Mesenchymal stem cell (in vitro differentiated cells and primary cell): ENCODE results near the gene TSR1.

Experiments used
- DNase-seq: peaks from one replicate; pipeline ENCODE4 v3.0.0-alpha.2; 2013
- H2AFZ ChIP-seq: one replicate; pipeline ENCODE4 v1.6.1; 2013; ENCODE audit warnings: low read depth, mild to moderate bottlenecking, control low read depth, inconsistent platforms, low read length, moderate library complexity
- H2AK5ac ChIP-seq: 2 replicates; pipeline ENCODE4 v1.6.1; 2013; ENCODE audit warnings: low read length, moderate library complexity, mild to moderate bottlenecking, inconsistent platforms; ENCODE audit not compliant: severe bottlenecking
- H2BK120ac ChIP-seq: one replicate; pipeline ENCODE4 v1.6.1; 2013; ENCODE audit warnings: low read depth, mild to moderate bottlenecking, inconsistent platforms, low read length, moderate library complexity
- H2BK12ac ChIP-seq, 2 experiments: one replicate each; pipeline ENCODE4 v1.6.1; 2013; ENCODE audit warnings: inconsistent platforms in 2 of 2, low read length in 2 of 2, mild to moderate bottlenecking in 2 of 2, moderate library complexity in 2 of 2, control low read depth in 1 of 2
- H2BK15ac ChIP-seq: one replicate; pipeline ENCODE4 v1.6.1; 2013; ENCODE audit warnings: mild to moderate bottlenecking, low read depth, inconsistent platforms; ENCODE audit not compliant: poor library complexity, severe bottlenecking
- H2BK5ac ChIP-seq: 2 replicates; pipeline ENCODE4 v1.6.1; 2013; ENCODE audit warnings: low read depth, mild to moderate bottlenecking, low read length, control low read depth, inconsistent platforms; ENCODE audit not compliant: poor library complexity, severe bottlenecking
- H3K14ac ChIP-seq, 2 experiments: one replicate each; pipeline ENCODE4 v1.6.1; 2013; ENCODE audit warnings: inconsistent platforms in 2 of 2, low read length in 2 of 2, control low read depth in 1 of 2, mild to moderate bottlenecking in 1 of 2, moderate library complexity in 1 of 2
- H3K18ac ChIP-seq, 2 experiments: one replicate each; pipeline ENCODE4 v1.6.1; 2013; ENCODE audit warnings: inconsistent platforms in 2 of 2, low read length in 2 of 2, control low read depth in 1 of 2, low read depth in 1 of 2, mild to moderate bottlenecking in 1 of 2
- H3K23ac ChIP-seq, 2 experiments: one replicate each; pipeline ENCODE4 v1.6.1; 2013; ENCODE audit warnings: inconsistent platforms in 2 of 2, low read length in 2 of 2, mild to moderate bottlenecking in 2 of 2, moderate library complexity in 2 of 2, control low read depth in 1 of 2
- H3K27ac ChIP-seq: 2 replicates; pipeline ENCODE4 v1.5.1; 2013; ENCODE audit warnings: mild to moderate bottlenecking, moderate library complexity, low read length, control low read depth, inconsistent platforms; ENCODE audit not compliant: poor library complexity, severe bottlenecking
- H3K27me3 ChIP-seq, 2 experiments: 2 replicates each; pipeline versions ENCODE4 v1.6.1 to v1.7.0; 2013; ENCODE audit warnings: low read length in 2 of 2, mild to moderate bottlenecking in 2 of 2, moderate library complexity in 2 of 2, control low read depth in 1 of 2, inconsistent platforms in 1 of 2; ENCODE audit not compliant: control insufficient read depth in 1 of 2, insufficient read depth in 1 of 2
- H3K36me3 ChIP-seq, 2 experiments: 2 replicates each; pipeline versions ENCODE4 v1.6.1 to v1.7.0; 2013; ENCODE audit warnings: low read length in 2 of 2, control low read depth in 1 of 2, inconsistent platforms in 1 of 2, low read depth in 1 of 2, mild to moderate bottlenecking in 1 of 2; ENCODE audit not compliant: insufficient read depth in 2 of 2, control insufficient read depth in 1 of 2
- H3K4ac ChIP-seq, 2 experiments: one replicate each; pipeline ENCODE4 v1.6.1; 2013; ENCODE audit warnings: inconsistent platforms in 2 of 2, low read length in 2 of 2, mild to moderate bottlenecking in 2 of 2, moderate library complexity in 2 of 2, control low read depth in 1 of 2, low read depth in 1 of 2
- H3K4me1 ChIP-seq: 2 replicates; pipeline ENCODE4 v1.6.1; 2013; ENCODE audit warnings: low read depth, low read length, control low read depth; ENCODE audit not compliant: control insufficient read depth, insufficient read depth
- H3K4me2 ChIP-seq: 2 replicates; pipeline ENCODE4 v1.6.1; 2013; ENCODE audit warnings: low read length, mild to moderate bottlenecking, inconsistent platforms; ENCODE audit not compliant: poor library complexity, severe bottlenecking
- H3K4me3 ChIP-seq, 2 experiments: 2 replicates each; pipeline versions ENCODE4 v1.5.1 to v1.7.0; 2013; ENCODE audit warnings: low read length in 2 of 2, mild to moderate bottlenecking in 2 of 2, control low read depth in 1 of 2, low read depth in 1 of 2; ENCODE audit not compliant: insufficient read depth in 1 of 2
- H3K79me1 ChIP-seq: replicated peaks from 2 replicates; pipeline ENCODE4 v1.6.1; 2013; ENCODE audit warnings: mild to moderate bottlenecking, control low read depth, low read length, inconsistent platforms; ENCODE audit not compliant: poor library complexity, severe bottlenecking
- H3K9ac ChIP-seq: 2 replicates; pipeline ENCODE4 v1.7.0; 2013; ENCODE audit warnings: mild to moderate bottlenecking, low read length, moderate library complexity
- H3K9me3 ChIP-seq: 2 replicates; pipeline ENCODE4 v1.7.0; 2013; ENCODE audit warnings: mild to moderate bottlenecking, low read length; ENCODE audit not compliant: control insufficient read depth
- H4K8ac ChIP-seq: one replicate; pipeline ENCODE4 v1.6.1; 2013; ENCODE audit warnings: inconsistent platforms, mild to moderate bottlenecking, low read length, moderate library complexity
- H4K91ac ChIP-seq: one replicate; pipeline ENCODE4 v1.6.1; 2013; ENCODE audit warnings: mild to moderate bottlenecking, low read length, inconsistent platforms
- WGBS: methylation state at CpG from one replicate; pipeline ENCODE4 v1.1.7; 2013; ENCODE audit warnings: mixed read lengths; 5-methylcytosine and 5-hydroxymethylcytosine counted together

TSR1 gene

GRCh38 chr17:2302778-2303203 lies 33.5 kb downstream of the TSR1 start:
- Histone ChIP-seq H3K79me1 (peaks cover 28% of the 10 kb centered on the region), H2BK12ac (no peak overlapping the region), H3K18ac (peak overlapping the region in 1 of 2 experiments; percentile 97), H3K4me3 (peak overlapping the region; percentile 95 to 99), H3K4me1 (peaks cover 11% of the 10 kb centered on the region), H3K14ac (no peak overlapping the region), H3K9me3 (no peaks in the 10 kb centered on the region), H3K36me3 (peaks cover 18 to 33% of the 10 kb centered on the region in 2 experiments), H2BK120ac (no peak overlapping the region), H2BK5ac (peak overlapping the region; percentile 87), H3K23ac (no peak overlapping the region), H3K27me3 (no peaks in the 10 kb centered on the region), H2AK5ac (no peak overlapping the region), H4K8ac (no peak overlapping the region), H4K91ac (no peak overlapping the region), H2AFZ (peak overlapping the region; percentile 29), H2BK15ac (no peak overlapping the region), H3K27ac (peak overlapping the region; percentile 73), H3K4me2 (peak overlapping the region; percentile 73), H3K4ac (peak overlapping the region; percentile 6), H3K9ac (peak overlapping the region; percentile 98)
- DNase-seq: no peak
- WGBS: 2% methylated on average over 9 of the region's 12 CpGs

- no peak overlapping the region for H3K14ac ChIP-seq
- H3K9me3 ChIP-seq: no peaks in the 10 kb centered on the region
- no peak overlapping the region for H2AFZ ChIP-seq
- no peak overlapping the region for H3K9ac ChIP-seq
- H2BK5ac ChIP-seq: no peak overlapping the region
- H3K23ac ChIP-seq: no peak overlapping the region
- H3K27ac ChIP-seq: no peak overlapping the region
- H3K27me3 ChIP-seq: no peaks in the 10 kb centered on the region
- no peak overlapping the region for H3K4ac ChIP-seq
- no peak overlapping the region for H4K91ac ChIP-seq
- DNase-seq: no peak
- H3K4me2 ChIP-seq: no peak overlapping the region
- no peak overlapping the region for H3K4me3 ChIP-seq
- no peak overlapping the region for H2BK120ac ChIP-seq
- H2BK15ac ChIP-seq: no peak overlapping the region
- H4K8ac ChIP-seq: no peak overlapping the region
- peaks cover 16% of the 10 kb centered on the region for H3K4me1 ChIP-seq
- no peak overlapping the region for H2BK12ac ChIP-seq
- no peak overlapping the region for H3K18ac ChIP-seq
- H3K36me3 ChIP-seq: peaks cover 27 to 55% of the 10 kb centered on the region in 2 experiments
- H2AK5ac ChIP-seq: no peak overlapping the region
- H3K79me1 ChIP-seq: peaks cover 39% of the 10 kb centered on the region
- WGBS: 97% methylated on average over 22 of the region's 22 CpGs
Observed at GRCh38 chr17:2299756-2300155, 36.5 kb downstream of the TSR1 start.

GRCh38 chr17:2299136-2299535 lies 37.1 kb downstream of the TSR1 start:
- Histone ChIP-seq H3K27me3 (no peaks in the 10 kb centered on the region), H2AFZ (no peak overlapping the region), H3K9me3 (no peaks in the 10 kb centered on the region), H3K4me3 (no peak overlapping the region), H2BK15ac (no peak overlapping the region), H2AK5ac (no peak overlapping the region), H3K27ac (no peak overlapping the region), H2BK5ac (no peak overlapping the region), H2BK12ac (no peak overlapping the region), H2BK120ac (no peak overlapping the region), H3K79me1 (peaks cover 43% of the 10 kb centered on the region), H3K36me3 (peaks cover 27 to 61% of the 10 kb centered on the region in 2 experiments), H3K23ac (no peak overlapping the region), H3K4ac (no peak overlapping the region), H3K14ac (no peak overlapping the region), H3K4me1 (peaks cover 15% of the 10 kb centered on the region), H3K4me2 (no peak overlapping the region), H3K9ac (no peak overlapping the region), H3K18ac (no peak overlapping the region), H4K8ac (no peak overlapping the region), H4K91ac (no peak overlapping the region)
- no peak for DNase-seq
- WGBS: 97% methylated on average over 12 of the region's 12 CpGs

- no peak overlapping the region for H2AFZ ChIP-seq
- H4K8ac ChIP-seq: no peak overlapping the region
- DNase-seq: no peak
- H3K4me3 ChIP-seq: no peak overlapping the region
- no peak overlapping the region for H4K91ac ChIP-seq
- H3K36me3 ChIP-seq: peaks cover 28 to 82% of the 10 kb centered on the region in 2 experiments
- no peak overlapping the region for H2AK5ac ChIP-seq
- H3K23ac ChIP-seq: no peak overlapping the region
- H3K18ac ChIP-seq: no peak overlapping the region
- H3K27me3 ChIP-seq: no peaks in the 10 kb centered on the region
- H3K27ac ChIP-seq: no peak overlapping the region
- no peak overlapping the region for H3K4ac ChIP-seq
- H2BK5ac ChIP-seq: no peak overlapping the region
- peaks cover 43% of the 10 kb centered on the region for H3K79me1 ChIP-seq
- H2BK120ac ChIP-seq: no peak overlapping the region
- no peak overlapping the region for H2BK15ac ChIP-seq
- H3K4me2 ChIP-seq: no peak overlapping the region
- no peak overlapping the region for H2BK12ac ChIP-seq
- H3K9me3 ChIP-seq: no peaks in the 10 kb centered on the region
- no peak overlapping the region for H3K14ac ChIP-seq
- no peak overlapping the region for H3K9ac ChIP-seq
- peaks cover 12% of the 10 kb centered on the region for H3K4me1 ChIP-seq
- 98% methylated on average over 5 of the region's 5 CpGs for WGBS
Observed at GRCh38 chr17:2297023-2297422, 39.2 kb downstream of the TSR1 start.
